CD4-positive, alpha-beta T cell treated with Interleukin-21 for 1 hour (primary cell): ENCODE measurements around the gene CRBN.

ENCODE experiments used
- DNase-seq: peaks from one replicate; pipeline ENCODE4 v3.0.0-alpha.2; 2020

The CRBN gene

DNA sequence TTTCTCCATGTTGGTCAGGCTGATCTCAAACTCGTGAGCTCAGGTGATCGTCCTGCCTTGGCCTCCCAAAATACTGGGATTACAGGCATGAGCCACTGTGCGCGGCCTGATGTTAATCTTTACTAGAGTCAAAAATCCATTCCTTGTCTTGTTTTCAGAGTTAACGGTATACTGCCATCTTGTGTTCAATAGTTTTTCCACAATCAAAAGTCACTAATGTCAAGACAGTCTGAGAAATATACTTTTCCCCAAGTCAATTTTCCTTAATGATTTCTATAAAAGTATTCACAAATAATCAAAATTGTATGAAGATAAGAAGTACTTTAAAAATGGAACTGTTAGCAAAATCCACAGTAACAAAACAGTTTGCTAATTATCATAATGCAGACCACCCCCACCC lies 8.5 kb downstream of the CRBN start:
- peak; percentile 70 for DNase-seq

DNA sequence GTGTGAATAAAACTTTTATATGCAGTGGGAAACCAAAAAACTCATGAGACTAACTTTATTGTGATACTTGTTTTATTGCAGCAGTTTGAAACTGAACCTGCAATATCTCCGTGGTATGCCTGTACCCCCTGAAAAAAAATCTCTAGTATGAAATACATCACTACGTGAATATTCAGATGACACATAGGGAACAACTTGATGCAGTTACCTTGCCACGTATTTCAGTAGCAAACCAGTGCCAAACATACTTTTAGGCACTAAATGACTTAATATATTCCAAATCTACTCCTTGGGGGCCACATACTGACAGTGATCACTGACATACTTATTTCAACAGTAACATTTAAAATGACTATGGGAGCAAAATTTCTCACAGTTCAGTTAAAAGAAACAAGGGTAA lies 13.8 kb downstream of the CRBN start:
- DNase-seq, result no peak

DNA sequence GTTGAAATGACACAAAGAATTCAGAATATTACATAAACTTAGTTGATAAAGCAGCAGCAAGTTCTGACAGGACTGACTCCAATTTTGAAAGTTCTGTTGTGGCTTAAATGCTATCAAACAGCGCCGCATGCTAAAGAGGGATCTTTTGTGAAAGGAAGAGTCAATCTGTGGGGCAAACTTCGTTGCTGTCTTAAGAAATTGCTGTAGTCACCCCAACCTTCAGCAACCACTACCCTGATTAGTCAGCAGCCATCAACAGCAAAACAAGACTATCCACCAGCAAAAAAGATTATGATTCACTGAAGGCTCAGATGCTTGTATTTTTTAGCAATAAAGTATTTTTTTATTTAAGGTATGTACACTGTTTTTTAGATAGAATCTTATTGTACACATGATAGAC lies 14.2 kb downstream of the CRBN start:
- DNase-seq, result no peak

DNA sequence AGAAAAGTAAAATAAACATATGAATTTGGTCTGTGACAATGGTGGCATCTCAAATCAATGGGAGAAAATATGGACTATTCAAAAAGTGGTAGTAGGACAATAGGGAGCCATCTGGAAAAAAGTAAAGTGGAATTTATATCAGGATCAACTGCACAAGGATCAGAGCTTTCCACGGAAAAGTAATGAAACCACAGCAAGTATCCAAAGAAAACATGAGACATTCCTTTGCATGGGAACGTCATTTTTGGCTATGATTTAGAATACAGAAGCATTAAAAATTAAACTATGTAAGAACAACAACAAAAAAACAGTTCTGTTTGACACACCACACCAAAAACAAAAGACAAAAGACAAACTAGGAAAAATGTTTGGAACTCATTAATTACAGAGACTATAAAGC lies 18.7 kb downstream of the CRBN start:
- DNase-seq, result no peak

DNA sequence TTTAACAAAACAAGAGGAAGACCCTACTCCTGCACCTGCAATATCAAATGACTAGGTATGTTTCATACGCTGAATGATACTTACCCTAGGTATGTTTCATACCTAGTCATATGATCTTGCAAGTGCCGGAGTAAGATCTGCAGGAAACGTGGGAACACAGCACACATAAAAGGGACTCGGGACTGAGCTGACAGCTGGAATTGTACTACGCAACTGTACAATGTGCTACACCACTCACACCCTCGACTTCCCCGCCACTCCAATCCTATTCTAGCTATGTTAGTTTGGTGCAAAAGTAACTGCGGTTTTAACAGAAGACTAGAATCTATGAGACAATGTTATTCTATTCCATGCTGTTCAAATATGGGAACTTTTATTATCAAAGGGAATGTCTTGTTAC lies 22.0 kb downstream of the CRBN start:
- DNase-seq, result no peak

DNA sequence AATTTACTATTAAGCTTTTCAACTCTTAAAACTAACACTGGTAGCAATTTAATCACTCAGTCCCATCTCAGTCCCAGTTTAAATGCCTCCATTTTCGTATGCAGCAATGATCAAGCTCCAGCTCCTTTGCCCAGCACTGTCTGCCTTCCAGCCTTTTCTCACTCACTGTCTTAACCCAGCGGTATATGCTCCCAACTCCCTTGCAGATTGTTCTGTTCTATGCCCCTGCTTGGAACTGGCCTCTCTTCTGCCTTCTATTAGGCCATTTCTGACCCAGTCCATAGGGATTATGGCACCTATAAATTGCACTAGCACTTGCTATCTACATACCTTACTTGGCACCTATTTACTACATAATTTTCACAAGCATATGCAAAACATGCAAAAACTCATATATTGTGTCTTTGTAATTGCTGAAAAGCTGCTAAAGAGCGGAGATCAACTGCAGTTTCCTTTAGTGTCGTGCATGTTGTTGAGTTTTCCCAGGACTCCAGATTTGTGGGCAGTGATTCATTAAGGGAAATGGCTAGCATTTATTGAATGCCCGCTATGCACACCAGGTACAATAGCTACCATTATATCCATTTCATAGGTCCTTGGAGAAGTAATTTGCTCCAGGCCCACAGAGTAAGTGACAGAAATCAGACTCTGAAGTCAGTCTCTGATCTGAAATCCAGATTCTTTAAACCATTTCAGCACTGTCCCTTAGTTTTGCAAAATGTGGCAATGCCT lies 24.4 kb downstream of the CRBN start:
- DNase-seq, result no peak

DNA sequence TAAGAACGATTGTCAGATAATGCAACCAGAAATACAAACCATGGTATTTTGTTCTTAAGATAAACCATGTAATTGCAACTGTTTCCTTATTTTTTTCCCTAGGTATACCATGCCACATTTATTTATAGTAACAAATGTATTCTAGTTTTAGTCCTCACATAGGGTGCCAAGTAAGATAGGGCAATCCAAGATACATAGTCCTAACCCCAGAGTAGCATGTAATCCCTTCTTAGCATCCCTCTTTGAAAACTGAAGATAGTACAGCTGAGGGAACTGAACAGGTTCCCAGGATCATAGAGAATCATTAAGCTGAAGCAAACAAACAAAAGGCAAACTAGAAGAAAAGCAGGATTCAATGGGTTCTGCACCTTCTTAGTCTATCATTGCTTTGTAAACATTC lies 28.0 kb downstream of the CRBN start:
- no peak for DNase-seq

DNA sequence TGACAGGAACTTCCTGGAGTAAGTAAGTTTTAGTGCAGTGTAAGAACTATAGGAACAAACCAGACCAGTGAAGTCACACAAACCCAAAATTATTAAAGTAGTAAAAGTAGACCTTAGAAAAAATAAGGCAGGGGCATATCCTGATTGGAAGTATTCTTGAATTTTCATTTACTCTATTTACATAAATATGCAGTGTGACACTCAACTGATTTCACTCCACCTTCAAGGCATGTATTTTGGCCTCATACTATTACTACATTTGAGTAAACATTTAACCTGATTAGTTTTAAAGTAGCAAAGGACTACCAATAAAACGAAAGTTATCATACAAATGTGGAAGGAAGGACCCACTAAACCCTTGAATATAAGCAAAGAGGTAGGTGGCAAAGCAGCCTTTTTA lies 29.9 kb downstream of the CRBN start:
- no peak for DNase-seq

DNA sequence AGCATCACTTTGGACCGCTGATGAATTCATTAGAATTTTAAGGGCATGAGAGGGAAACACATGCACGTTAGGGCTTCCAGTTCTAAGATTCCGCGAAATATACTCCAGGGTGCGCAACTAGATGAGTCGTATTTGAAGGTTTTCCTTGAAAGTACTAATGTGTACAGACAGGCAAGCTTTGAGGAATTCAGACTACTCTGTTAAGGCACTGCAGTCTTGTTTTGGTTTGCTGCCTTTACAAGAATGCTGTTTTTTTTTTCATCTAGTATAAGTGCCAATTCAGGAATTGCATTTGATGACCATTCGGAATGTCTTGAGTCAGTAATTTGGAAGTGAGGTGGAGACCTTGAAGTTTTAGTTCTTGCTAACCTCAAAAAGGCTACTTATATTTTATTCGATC lies 33.7 kb downstream of the CRBN start:
- no peak for DNase-seq

DNA sequence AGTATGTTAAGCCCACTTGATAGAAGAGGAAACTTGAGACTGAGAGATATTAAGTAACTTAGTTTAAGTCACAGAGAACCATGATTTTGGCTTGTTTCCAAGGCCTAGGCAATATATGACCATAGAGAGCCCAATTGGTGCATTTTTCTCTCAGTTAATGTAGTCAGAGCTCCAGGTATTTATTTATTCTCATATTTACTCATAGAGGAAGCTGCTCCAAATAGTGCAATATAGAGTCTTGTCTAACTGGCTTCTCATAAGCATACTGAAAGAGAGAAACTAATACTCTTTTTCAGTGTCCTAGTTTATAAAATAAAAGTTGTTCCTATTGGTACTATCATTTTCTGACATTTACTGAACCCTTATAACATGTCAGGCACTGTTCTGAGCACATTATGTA lies 37.6 kb downstream of the CRBN start:
- DNase-seq, result no peak

DNA sequence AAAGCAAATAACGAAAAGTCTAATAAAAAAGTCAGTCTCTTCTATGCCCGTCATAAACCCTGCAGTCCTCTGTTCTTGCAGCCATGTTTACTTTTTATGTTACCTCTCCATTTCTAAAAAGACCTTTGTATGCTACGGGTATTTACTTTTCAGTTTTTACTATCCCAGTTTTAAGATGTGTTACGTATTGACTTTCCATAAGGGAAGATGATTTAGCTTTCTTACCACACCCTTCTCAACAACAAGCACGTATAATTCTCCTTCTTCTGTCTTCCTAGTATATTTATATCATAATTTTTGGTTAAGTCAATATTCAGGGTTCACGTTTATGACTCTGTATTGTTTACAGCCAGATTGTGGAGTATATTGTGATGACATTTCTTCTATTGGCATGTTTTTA lies 42.0 kb downstream of the CRBN start:
- DNase-seq, result no peak

DNA sequence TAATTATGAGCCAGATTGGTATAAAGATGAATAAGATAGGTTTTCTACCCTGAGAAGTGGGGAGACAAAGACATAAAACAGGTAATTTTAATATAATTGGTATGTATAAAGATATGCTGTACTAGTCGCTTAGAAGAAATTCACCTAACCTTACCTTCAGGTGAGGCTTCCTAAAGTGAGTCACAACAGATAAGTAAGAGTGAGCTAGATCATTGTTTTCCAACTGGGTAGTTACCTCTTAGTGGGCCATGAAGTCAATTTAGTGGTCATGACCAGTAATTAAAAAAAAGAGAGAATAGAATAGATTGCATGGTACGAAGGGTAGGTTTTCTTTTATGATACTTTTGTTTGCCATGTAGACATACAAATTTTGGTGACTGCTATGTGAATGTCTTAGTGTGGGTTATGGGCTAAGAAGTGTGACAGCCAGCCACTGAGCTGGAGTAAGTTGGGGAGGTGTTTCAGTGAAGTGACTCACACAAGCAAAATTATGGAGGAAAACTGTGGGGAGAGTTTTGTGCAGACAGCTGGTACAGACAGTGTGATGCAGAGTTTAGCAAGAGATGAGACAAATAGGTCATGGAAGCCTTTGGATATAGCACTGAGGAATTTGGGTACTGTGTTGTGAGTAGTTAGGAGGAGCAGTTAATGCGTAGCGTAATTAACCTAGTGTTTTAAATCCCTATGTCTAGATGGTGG lies 44.6 kb downstream of the CRBN start:
- no peak for DNase-seq

DNA sequence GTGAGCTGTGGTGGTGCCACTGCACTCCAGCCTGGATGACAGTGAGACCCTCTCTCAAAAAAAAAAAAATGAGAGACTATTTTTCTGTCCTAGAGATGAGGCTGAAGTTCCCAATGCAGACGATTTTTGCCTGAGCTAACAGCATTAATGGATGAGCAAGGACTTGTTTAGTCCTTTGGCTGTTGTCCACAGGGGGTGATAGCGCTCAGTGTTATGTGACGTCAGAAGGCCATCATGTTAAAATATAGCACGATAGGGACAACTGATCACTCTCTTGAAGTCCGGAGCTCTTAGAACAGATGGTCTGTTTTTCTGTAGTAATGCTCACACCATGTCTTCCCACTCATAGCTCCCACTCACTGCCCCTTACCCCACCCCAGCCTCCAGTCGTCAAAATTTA lies 46.0 kb downstream of the CRBN start:
- no peak for DNase-seq

DNA sequence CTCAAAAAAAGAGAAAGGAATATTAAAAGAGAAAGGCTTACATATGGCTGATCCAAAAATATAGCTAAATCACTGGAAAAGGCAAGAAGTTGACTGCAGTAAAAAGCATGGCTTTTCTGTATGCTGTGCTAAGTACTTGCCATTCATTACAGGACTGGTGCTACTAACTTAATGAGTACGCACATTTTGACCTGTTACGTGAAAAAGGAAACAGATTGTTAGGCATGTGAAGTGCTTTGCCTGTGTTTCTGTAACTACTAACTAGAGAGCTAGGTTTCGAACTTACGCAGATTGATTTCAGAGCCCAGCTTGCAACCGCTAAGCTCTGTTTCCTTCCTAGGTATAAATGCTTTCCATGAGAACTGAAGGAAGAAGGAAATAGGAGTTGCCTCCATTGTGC lies 49.9 kb downstream of the CRBN start:
- DNase-seq, result no peak

DNA sequence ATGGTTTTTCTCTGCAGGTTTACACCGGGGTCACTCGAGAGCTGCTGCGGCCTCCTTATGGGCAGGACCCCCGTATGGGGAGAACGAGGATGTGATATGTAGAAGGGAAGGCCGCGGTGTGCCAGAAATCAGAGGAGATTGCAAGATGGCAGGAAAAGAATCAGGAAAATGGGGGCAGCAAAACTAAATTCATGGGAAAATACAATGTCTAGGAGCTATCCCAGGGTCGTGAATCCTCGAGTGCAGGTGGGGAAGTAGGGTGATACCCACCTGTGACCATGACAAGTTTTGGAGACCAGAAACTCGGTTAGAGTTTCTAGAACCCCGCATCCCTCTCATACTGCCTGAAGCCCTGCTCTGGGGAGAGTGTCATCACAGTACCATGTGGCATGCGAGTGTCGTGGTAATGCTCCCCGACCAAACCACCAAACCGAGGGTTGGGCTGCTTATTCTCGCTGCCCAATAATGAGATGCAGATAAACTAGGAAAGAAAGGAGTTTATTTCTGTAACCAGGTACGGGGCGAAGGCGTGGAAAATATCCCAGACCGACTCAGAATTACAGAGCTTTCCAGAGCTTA lies 52.0 kb downstream of the CRBN start:
- DNase-seq, result peak; percentile 54

DNA sequence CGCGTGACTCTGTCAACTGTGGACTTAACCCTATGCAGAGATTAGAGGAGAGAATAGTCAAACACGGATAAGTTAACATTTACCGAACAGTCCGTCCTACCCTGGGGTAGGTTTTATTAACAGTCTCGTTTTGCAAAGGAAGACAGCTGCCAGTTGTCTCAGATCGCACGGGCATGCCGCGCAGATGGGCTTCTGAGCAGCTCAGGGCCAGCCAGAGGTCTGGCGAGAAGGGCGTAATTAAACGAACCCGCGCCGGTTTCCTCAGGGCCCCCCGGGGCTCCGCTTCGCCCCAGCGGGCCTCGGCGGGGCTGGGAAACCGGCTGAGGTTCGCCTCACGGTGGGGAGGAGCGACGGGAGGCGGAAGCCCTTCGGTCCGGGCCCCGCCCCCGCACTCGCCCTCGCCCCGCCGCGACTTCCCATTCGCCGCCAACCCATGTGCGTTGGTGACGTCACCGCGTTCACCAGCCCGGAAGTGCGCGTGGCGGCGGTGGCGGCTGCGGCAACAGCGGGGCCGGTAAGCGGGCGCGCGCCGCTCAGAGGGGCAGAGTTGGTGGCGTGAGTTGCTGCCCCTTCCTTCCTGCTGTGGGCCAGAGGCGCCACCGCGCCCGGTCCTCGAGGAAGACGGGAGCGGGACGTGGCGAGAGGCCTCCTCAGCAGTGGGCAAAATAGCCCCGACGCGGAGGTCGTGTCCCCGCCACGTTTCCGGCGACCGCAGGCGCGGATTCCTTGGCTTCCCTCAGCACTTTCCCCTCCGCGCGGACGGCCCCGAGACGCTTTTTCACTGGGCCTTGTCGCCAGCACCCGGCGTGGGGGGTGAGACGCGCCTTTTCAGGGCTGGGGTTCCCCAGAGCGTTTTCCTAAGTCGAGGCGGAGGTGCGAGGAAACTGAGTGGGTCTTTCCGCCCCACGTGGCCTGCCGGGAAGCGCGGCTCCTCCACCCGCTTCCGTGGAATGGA lies 52.7 kb downstream of the CRBN start, which contains the start of gene TRNT1:
TRNT1 (plus strand) TSS at position 464 of the 955 bp plus-strand sequence. CDS start 2,101 bp downstream, outside the sequence.
- peak; percentile 95 for DNase-seq

DNA sequence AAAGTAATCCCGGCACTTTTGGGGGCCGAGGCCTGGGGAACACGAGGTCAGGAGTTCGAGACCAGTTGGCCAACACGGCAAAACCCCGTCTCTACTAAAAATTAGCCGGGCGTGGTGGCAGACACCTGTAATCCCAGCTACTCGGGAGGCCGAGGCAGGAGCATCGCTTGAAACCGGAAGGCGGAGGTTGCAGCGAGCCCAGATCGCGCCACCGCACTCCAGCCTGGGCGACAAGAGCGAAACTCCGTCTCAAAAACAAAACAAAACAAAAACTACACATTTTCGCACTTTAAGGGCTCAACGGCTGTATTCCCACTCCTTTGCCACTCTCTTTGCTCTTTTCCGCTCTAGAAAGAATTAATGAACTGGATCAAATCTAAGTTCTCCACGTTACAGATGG lies 53.5 kb downstream of the CRBN start:
- DNase-seq, result no peak

DNA sequence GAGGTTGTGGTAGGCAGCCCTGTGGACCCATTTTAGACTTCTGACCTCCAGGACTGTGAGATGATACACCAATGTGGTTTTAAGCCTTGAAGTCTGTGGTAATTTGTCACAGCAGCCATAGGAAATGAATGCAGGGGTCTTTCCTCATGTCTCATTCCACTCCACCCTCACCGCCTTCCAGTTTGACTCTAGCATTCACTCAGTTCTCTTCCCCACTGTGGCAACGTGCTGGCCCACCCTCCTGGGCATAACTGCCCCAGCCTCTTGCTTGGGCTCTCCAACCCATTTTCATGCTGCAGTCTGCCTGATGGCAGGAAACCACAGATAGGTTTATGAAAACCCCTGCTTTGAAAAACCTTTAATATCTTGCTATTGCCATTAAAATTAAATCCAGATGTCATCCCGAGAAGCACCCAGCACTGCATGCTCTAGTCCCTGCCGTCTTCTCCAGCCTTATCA lies 60.1 kb downstream of the CRBN start:
- DNase-seq, result no peak

DNA sequence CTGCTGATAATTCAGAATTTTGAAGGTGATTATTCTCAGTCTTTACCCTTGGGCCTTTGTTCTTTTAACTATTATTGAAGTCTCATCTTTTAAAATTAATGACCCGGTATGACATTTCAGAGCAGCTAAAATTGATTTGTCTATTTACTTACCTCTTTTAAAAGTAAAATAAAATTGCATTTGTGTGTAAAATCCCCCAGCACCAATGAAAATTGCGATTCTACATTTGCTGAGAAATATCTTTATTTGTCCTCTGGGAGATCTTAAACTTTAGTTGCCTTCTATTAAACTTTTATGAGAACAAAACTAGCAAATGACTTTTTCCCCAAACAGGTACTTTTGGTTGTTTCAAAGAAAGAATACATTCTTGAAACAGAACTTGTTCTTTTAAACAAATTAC lies 61.8 kb downstream of the CRBN start:
- no peak for DNase-seq

DNA sequence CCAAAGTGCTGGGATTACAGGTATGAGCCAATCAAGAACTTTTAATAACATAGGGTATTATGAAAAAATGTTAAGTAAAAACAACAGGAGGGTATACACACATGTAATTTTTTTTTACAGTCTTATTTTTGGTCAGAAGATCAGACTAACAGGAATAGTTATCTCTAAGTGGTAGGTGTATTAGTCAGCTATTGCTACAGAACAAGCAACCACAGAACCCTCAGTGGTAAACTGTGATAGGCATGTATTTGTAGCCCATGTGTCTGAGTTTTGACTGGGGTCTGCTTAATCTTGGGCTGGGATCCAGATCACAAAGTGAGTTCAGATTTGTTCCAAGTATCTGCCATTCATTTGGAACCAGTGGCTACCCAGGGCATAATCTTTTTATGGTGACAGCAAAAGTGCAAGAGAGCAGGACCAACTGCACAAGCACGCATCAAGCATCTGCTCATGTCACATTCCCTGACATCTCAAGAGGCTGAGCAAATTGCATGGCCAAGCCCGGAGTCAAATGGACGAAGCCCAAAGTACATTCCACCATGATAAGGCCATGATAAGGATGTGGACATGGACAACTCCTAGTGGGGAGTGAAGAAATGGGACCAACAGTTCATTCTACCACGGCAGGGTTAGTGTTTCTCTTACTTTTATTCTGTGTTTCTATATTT lies 66.3 kb downstream of the CRBN start:
- DNase-seq, result no peak

DNA sequence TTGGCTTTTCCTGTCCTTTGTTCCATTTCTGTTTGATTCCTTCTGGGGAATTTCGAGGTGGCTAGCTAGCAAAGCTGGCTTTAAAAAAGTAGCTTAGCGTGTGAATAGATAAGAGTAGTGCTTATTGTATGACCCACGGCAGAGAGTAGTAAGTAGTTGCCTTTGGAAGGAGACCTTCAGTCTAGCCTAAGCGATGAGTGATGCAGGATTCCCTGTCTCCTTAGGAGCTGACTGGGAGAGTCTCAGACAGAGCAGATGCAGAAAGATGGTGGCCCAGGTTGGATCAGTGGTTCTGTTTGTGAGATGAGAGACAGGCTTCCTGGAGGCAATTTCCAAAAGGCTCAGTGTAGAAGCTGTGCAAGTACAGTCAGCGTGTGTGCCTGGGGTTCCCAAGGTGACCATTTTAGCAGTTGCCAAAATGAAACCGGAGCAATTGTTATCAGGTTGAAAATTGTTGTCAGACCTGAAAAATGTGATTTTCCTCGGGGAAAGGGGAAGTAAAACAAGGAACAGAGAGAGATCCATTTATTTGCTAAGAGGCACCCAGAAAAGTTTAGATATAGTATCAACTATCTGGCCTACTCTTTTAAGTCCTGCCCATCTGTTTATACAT lies 68.6 kb downstream of the CRBN start:
- no peak for DNase-seq

DNA sequence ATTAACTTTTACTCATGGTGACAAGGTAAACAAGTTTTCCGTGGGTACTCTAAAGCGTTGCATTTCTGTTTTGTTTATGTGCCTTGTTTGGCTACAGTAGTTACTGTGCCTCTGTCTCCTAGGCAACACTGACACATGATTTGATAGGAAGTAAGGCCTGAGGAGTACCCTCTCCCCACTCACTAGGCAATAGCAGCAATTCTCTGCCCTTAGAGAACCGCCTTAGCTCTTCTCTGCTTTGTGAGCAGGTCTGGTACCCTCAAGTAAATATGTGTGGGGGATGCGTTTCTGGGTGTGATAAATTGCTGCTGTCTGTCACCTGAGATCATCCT lies 69.2 kb downstream of the CRBN start, which contains the start of gene IL5RA:
IL5RA (minus strand) TSS at position 76 of the 332 bp plus-strand sequence. CDS start 5,390 bp downstream, outside the sequence.
- peak; percentile 75 for DNase-seq
